Activated naive CD4-positive, alpha-beta T cell treated with Interleukin-2 at 50 U/mL for 16 hours (primary cell): ENCODE results near the gene TKFC.
"Not testable (repeated sequence)": the region's sequence is repeated elsewhere in the genome, so short reads cannot be mapped to it uniquely, and the experiment has no call there.

Source experiments
- DNase-seq: peaks from one replicate; pipeline ENCODE4 v3.0.0-alpha.2; 2020

Gene TKFC

GRCh38 chr11:61369372-61370348 is 36.6 kb downstream of the TKFC start:
- no peak for DNase-seq

GRCh38 chr11:61370349-61371005 is 37.4 kb downstream of the TKFC start:
- DNase-seq: no peak

GRCh38 chr11:61372659-61373420 is 39.8 kb downstream of the TKFC start:
- no peak for DNase-seq

GRCh38 chr11:61375761-61376108 is 42.7 kb downstream of the TKFC start:
- no peak for DNase-seq

GRCh38 chr11:61377461-61378160 is 44.6 kb downstream of the TKFC start:
- DNase-seq: no peak

- DNase-seq: no peak
These were observed 45.8 kb downstream of the TKFC start for GRCh38 chr11:61378713-61379313.

GRCh38 chr11:61380884-61381283 is 47.9 kb downstream of the TKFC start:
- DNase-seq: no peak

GRCh38 chr11:61383859-61384258 is 50.8 kb downstream of the TKFC start:
- not testable (repeated sequence) for DNase-seq

- no peak for DNase-seq
These were observed 51.5 kb downstream of the TKFC start for GRCh38 chr11:61384271-61385242.

GRCh38 chr11:61390161-61390560 is 57.1 kb downstream of the TKFC start:
- no peak for DNase-seq

- no peak for DNase-seq
These were observed 60.1 kb downstream of the TKFC start for GRCh38 chr11:61392981-61393595.
